Endothelial cell of umbilical vein (primary cell): ENCODE data around the gene SMOC2.

Source experiments
- CTCF ChIP-seq, 2 donors: IDR thresholded peaks; 1 replicate in 1 of 2; 2 replicates in 1 of 2; pipeline ENCODE4 v1.5.1; 2011; ENCODE audit warnings: low read length in 2 of 2, mild to moderate bottlenecking in 2 of 2, moderate library complexity in 2 of 2, control low read depth in 1 of 2, inconsistent platforms in 1 of 2, low read depth in 1 of 2; ENCODE audit not compliant: insufficient read depth in 1 of 2; ENCODE audit errors: extremely low read depth in 1 of 2
- EZH2 ChIP-seq: IDR thresholded peaks from 2 replicates; pipeline ENCODE4 v1.6.1; 2012; ENCODE audit warnings: borderline replicate concordance, low read depth, mild to moderate bottlenecking, moderate library complexity, low read length, inconsistent platforms; ENCODE audit not compliant: severe bottlenecking
- MYC ChIP-seq: IDR thresholded peaks from one replicate; pipeline ENCODE4 v1.6.1; 2011; ENCODE audit warnings: mild to moderate bottlenecking, low read depth, low read length
- POLR2A ChIP-seq: IDR thresholded peaks from 2 replicates; pipeline ENCODE4 v1.6.1; 2012; ENCODE audit warnings: low read depth, mild to moderate bottlenecking, control low read depth, low read length
- POLR2AphosphoS5 ChIP-seq: IDR thresholded peaks from 2 replicates; pipeline ENCODE4 v1.6.1; 2012; ENCODE audit warnings: low read depth, mild to moderate bottlenecking, control low read depth, low read length, moderate library complexity; ENCODE audit not compliant: insufficient read depth
- TF ChIP-seq, protein P1 (sequence below): IDR thresholded peaks from 2 replicates; pipeline ENCODE4 v1.6.1; 2011; ENCODE audit not compliant: insufficient read depth, insufficient read length

GRCh38 chr6:168605964-168606363 is 165.0 kb downstream of the SMOC2 start:
- TF ChIP-seq, protein P1, sequence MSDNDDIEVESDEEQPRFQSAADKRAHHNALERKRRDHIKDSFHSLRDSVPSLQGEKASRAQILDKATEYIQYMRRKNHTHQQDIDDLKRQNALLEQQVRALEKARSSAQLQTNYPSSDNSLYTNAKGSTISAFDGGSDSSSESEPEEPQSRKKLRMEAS = no peak
- no peak for TF ChIP-seq CTCF (IDR thresholded peaks at IDR 0.05; ENCODE audit: extremely low read depth in 1 of 2, insufficient read depth in 1 of 2, low read depth in 1 of 2, low read length in 2 of 2)
- no peak for TF ChIP-seq POLR2A
- TF ChIP-seq MYC = no peak
- TF ChIP-seq POLR2AphosphoS5 = no peak
- no peak for TF ChIP-seq EZH2
